ENCODE data around the gene NOL3. TPM values are rescaled to one million over a fixed set of nuclear protein-coding genes. Genes with fewer than 3 reads are reported as not detected.

The NOL3 gene
- total and polyA plus RNA-seq, 2 of the 13 experiments (the other 11 are each of a cell fraction or from before 2014, with no cell fraction given), result 5.7 to 20.5 TPM

DNA sequence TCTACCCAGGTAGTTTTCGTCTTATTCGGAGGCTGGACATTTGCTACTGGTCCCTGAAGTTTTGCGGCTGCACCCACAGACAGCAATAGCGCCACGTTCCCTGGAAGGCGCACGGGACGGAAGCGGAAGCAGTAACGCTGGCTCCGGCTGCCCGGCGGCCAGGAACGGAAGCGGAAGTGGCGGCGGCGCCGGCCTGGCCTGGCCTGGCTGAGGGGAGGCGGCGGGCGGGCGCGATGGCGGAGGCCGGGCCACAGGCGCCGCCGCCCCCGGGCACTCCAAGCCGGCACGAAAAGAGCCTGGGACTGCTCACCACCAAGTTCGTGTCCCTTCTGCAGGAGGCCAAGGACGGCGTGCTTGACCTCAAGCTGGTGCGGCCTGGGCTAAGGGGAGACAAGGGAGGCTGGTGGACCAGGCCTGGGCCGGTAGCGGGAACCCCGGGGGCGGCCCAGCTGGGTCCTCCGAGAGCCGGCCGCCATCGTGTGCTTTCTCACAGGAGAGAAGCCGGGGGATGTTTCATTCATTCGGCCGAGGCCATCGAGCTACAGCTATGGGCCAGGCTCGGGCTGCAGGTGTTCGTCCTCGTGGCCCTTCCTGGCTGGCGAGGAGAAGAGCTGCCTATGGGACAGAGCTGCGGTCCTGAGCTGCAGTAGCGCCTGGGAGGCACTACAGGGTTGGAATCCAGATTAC lies 21.8 kb downstream of the NOL3 start, which contains the start of gene E2F4 (continued):
- TF ChIP-seq, protein P1, sequence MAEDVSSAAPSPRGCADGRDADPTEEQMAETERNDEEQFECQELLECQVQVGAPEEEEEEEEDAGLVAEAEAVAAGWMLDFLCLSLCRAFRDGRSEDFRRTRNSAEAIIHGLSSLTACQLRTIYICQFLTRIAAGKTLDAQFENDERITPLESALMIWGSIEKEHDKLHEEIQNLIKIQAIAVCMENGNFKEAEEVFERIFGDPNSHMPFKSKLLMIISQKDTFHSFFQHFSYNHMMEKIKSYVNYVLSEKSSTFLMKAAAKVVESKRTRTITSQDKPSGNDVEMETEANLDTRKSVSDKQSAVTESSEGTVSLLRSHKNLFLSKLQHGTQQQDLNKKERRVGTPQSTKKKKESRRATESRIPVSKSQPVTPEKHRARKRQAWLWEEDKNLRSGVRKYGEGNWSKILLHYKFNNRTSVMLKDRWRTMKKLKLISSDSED (CRISPR knock-in tag; IDR thresholded peaks at IDR 0.05), result peak; percentile 80
- TF ChIP-seq HDAC6 (IDR thresholded peaks at IDR 0.05; ENCODE audit: low read depth, low read length), result no peak
- TF ChIP-seq HHEX (CRISPR knock-in tag; IDR thresholded peaks at IDR 0.05), result no peak
- no peak for TF ChIP-seq ZNF260 (CRISPR knock-in tag; IDR thresholded peaks at IDR 0.05; ENCODE audit: borderline replicate concordance, low read depth)
- no peak for TF ChIP-seq ZNF781 (CRISPR knock-in tag; IDR thresholded peaks at IDR 0.05; ENCODE audit: borderline replicate concordance, not compliant biosample characterization)
- 0 out of 2 replicates have a peak, but pooled peaks have one; percentile 21 for TF ChIP-seq SP5 (CRISPR knock-in tag; IDR thresholded peaks at IDR 0.05; ENCODE audit: borderline replicate concordance, low read depth)
- no peak for TF ChIP-seq PCBP2 (optimal IDR thresholded peaks at IDR 0.05; ENCODE audit: low read depth, low read length, poor library complexity, severe bottlenecking)
- peak; percentile 43; the same call in 1 of the 2 replicates for TF ChIP-seq HMG20A (CRISPR knock-in tag; IDR thresholded peaks at IDR 0.05; ENCODE audit: borderline replicate concordance)
- no peak for TF ChIP-seq ZNF567 (CRISPR knock-in tag; IDR thresholded peaks at IDR 0.05; ENCODE audit: borderline replicate concordance)
- 0 out of 2 replicates have a peak, but pooled peaks have one; percentile 25 for TF ChIP-seq TGIF2 (CRISPR knock-in tag; IDR thresholded peaks at IDR 0.05)
- peak; percentile 57; the same call in 1 of the 2 replicates for TF ChIP-seq BORCS8-MEF2B (CRISPR knock-in tag; IDR thresholded peaks at IDR 0.05)
- TF ChIP-seq, protein P2, sequence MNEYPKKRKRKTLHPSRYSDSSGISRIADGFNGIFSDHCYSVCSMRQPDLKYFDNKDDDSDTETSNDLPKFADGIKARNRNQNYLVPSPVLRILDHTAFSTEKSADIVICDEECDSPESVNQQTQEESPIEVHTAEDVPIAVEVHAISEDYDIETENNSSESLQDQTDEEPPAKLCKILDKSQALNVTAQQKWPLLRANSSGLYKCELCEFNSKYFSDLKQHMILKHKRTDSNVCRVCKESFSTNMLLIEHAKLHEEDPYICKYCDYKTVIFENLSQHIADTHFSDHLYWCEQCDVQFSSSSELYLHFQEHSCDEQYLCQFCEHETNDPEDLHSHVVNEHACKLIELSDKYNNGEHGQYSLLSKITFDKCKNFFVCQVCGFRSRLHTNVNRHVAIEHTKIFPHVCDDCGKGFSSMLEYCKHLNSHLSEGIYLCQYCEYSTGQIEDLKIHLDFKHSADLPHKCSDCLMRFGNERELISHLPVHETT (CRISPR knock-in tag; conservative IDR thresholded peaks at IDR 0.05), result peak; percentile 22; the same call in 1 of the 2 replicates
- TF ChIP-seq PHF5A (CRISPR knock-in tag; IDR thresholded peaks at IDR 0.05; ENCODE audit: low read depth, unreplicated experiment), result peak; percentile 43
- TF ChIP-seq NFRKB (IDR thresholded peaks at IDR 0.05), result no peak
- TF ChIP-seq, protein P3, sequence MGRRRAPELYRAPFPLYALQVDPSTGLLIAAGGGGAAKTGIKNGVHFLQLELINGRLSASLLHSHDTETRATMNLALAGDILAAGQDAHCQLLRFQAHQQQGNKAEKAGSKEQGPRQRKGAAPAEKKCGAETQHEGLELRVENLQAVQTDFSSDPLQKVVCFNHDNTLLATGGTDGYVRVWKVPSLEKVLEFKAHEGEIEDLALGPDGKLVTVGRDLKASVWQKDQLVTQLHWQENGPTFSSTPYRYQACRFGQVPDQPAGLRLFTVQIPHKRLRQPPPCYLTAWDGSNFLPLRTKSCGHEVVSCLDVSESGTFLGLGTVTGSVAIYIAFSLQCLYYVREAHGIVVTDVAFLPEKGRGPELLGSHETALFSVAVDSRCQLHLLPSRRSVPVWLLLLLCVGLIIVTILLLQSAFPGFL (CRISPR knock-in tag; IDR thresholded peaks at IDR 0.05), result no peak; the same call in 1 of the 2 replicates
- no peak for TF ChIP-seq ZNF33A (CRISPR knock-in tag; IDR thresholded peaks at IDR 0.05; ENCODE audit: borderline replicate concordance)
- 0 out of 2 replicates have a peak, but pooled peaks have one; percentile 12 for TF ChIP-seq ZNF775 (CRISPR knock-in tag; IDR thresholded peaks at IDR 0.05; ENCODE audit: borderline replicate concordance)
- TF ChIP-seq, protein P4, sequence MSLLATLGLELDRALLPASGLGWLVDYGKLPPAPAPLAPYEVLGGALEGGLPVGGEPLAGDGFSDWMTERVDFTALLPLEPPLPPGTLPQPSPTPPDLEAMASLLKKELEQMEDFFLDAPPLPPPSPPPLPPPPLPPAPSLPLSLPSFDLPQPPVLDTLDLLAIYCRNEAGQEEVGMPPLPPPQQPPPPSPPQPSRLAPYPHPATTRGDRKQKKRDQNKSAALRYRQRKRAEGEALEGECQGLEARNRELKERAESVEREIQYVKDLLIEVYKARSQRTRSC (CRISPR knock-in tag; IDR thresholded peaks at IDR 0.05; ENCODE audit: low read depth), result no peak
- TF ChIP-seq IRF2 (CRISPR knock-in tag; IDR thresholded peaks at IDR 0.05), result peak; percentile 95
- no peak for TF ChIP-seq ZNF282 (IDR thresholded peaks at IDR 0.05; ENCODE audit: partially characterized antibody)
- TF ChIP-seq, protein P5, sequence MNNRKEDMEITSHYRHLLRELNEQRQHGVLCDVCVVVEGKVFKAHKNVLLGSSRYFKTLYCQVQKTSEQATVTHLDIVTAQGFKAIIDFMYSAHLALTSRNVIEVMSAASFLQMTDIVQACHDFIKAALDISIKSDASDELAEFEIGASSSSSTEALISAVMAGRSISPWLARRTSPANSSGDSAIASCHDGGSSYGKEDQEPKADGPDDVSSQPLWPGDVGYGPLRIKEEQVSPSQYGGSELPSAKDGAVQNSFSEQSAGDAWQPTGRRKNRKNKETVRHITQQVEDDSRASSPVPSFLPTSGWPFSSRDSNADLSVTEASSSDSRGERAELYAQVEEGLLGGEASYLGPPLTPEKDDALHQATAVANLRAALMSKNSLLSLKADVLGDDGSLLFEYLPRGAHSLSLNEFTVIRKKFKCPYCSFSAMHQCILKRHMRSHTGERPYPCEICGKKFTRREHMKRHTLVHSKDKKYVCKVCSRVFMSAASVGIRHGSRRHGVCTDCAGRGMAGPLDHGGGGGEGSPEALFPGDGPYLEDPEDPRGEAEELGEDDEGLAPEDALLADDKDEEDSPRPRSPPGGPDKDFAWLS (CRISPR knock-in tag; IDR thresholded peaks at IDR 0.05; ENCODE audit: borderline replicate concordance), result no peak
- TF ChIP-seq, protein P6, sequence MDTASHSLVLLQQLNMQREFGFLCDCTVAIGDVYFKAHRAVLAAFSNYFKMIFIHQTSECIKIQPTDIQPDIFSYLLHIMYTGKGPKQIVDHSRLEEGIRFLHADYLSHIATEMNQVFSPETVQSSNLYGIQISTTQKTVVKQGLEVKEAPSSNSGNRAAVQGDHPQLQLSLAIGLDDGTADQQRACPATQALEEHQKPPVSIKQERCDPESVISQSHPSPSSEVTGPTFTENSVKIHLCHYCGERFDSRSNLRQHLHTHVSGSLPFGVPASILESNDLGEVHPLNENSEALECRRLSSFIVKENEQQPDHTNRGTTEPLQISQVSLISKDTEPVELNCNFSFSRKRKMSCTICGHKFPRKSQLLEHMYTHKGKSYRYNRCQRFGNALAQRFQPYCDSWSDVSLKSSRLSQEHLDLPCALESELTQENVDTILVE (CRISPR knock-in tag; IDR thresholded peaks at IDR 0.05), result peak; percentile 79; the same call in 1 of the 2 replicates
- TF ChIP-seq SNAPC2 (CRISPR knock-in tag; IDR thresholded peaks at IDR 0.05), result no peak
